Activated CD4-positive, alpha-beta memory T cell treated with anti-CD3 and anti-CD28 coated beads for 36 hours (primary cell): ENCODE data around the gene SLC7A6. TPM values are rescaled to one million over a fixed set of nuclear protein-coding genes. Genes with fewer than 3 reads are reported as not detected.

Source experiments
- CTCF ChIA-PET: fragments of 350-600 bp; sonication (Branson Sonifier 250); formaldehyde crosslinking; loops from one replicate; lab custom pipeline; 2021; ENCODE audit warnings: antibody characterized with exemption, inconsistent platforms; lab: Charles Lee
- POLR2A ChIA-PET: fragments of 350-600 bp; sonication (Branson Sonifier 250); formaldehyde crosslinking; loops from one replicate; lab custom pipeline; 2021; ENCODE audit warnings: antibody characterized with exemption; lab: Charles Lee
- DNase-seq: peaks from one replicate; pipeline ENCODE4 v3.0.0-alpha.2; 2020
- H3K27ac Mint-ChIP-seq: one replicate; pipeline ENCODE4 v1.8.0; 2021; ENCODE audit warnings: mixed read lengths
- H3K27me3 Mint-ChIP-seq: one replicate; pipeline ENCODE4 v1.8.0; 2021; ENCODE audit warnings: mixed read lengths
- H3K36me3 Mint-ChIP-seq: one replicate; pipeline ENCODE4 v1.8.0; 2021; ENCODE audit warnings: mixed read lengths
- H3K4me1 Mint-ChIP-seq: one replicate; pipeline ENCODE4 v1.8.0; 2021; ENCODE audit warnings: low read depth, mixed read lengths
- H3K4me3 Mint-ChIP-seq: one replicate; pipeline ENCODE4 v1.8.0; 2021; ENCODE audit warnings: mild to moderate bottlenecking, mixed read lengths
- H3K9me3 Mint-ChIP-seq: one replicate; pipeline ENCODE4 v1.8.0; 2021; ENCODE audit warnings: mixed read lengths
- intact Hi-C: fragments of 100-400 bp; cut with micrococcal nuclease; formaldehyde crosslinking; loops from one replicate; pipeline ENCODE4 v1.15.1; 2023
- total RNA-seq, 2 experiments: library from RNA; stranded (reverse); gene quantifications; one replicate each; pipeline ENCODE4 v1.2.3, GENCODE V29; 2021

SLC7A6 gene
- total RNA-seq, 2 experiments from 2014 or later: 62.8 to 63.8 TPM

GRCh38 chr16:68273459-68273858 lies 9.1 kb downstream of the SLC7A6 start:
- ChIA-PET POLR2A (interaction anchor here (1.2 to 3.3 kb wide), 4 partner anchors 11 to 38 kb away, joined by 4 to 18 read pairs (median 9); partner anchors contain the start of genes PLA2G15, PRMT7 and SLC7A6OS), CTCF (interaction anchor here (1.2 to 7.8 kb wide), 7 partner anchors 9 to 247 kb away, joined by 4 to 58 read pairs (median 8); partner anchors contain the start of genes PRMT7, SLC7A6 and SLC7A6OS)
- H3K4me3 Mint-ChIP-seq: peak overlapping the region; percentile 44
- peaks cover 74% of the 10 kb centered on the region for H3K4me1 Mint-ChIP-seq
- no peaks in the 10 kb centered on the region for H3K9me3 Mint-ChIP-seq
- H3K27ac Mint-ChIP-seq: peak overlapping the region; percentile 93
- H3K36me3 Mint-ChIP-seq: peaks cover 43% of the 10 kb centered on the region
- intact Hi-C loops: loop anchor here (10.0 kb wide), 2 partner anchors 251 to 1051 kb away; no protein-coding TSS in a partner anchor
- no peak for DNase-seq
- no peaks in the 10 kb centered on the region for H3K27me3 Mint-ChIP-seq

GRCh38 chr16:68273896-68274295 lies 9.6 kb downstream of the SLC7A6 start:
- Mint-ChIP-seq H3K4me1 (peaks cover 74% of the 10 kb centered on the region), H3K27me3 (no peaks in the 10 kb centered on the region), H3K27ac (peak overlapping the region; percentile 93), H3K4me3 (no peak overlapping the region), H3K36me3 (peaks cover 43% of the 10 kb centered on the region), H3K9me3 (no peaks in the 10 kb centered on the region)
- POLR2A ChIA-PET: interaction anchor here (0.9 to 3.3 kb wide), 3 partner anchors 10 to 37 kb away, joined by 4 to 18 read pairs (median 4); partner anchors contain the start of genes PRMT7 and SLC7A6OS
- CTCF ChIA-PET: interaction anchor here (0.8 to 7.8 kb wide), 7 partner anchors 10 to 55 kb away, joined by 3 to 58 read pairs (median 8); partner anchors contain the start of genes PRMT7, SLC7A6 and SLC7A6OS
- intact Hi-C loops: loop anchor here (10.0 kb wide), 2 partner anchors 251 to 1051 kb away; no protein-coding TSS in a partner anchor
- DNase-seq: no peak

GRCh38 chr16:68274441-68274840 lies 10.1 kb downstream of the SLC7A6 start:
- ChIA-PET POLR2A (interaction anchor here (0.8 to 3.3 kb wide), 5 partner anchors 10 to 181 kb away, joined by 3 to 18 read pairs (median 4); partner anchors contain the start of genes PRMT7, SLC7A6 and SLC7A6OS), CTCF (interaction anchor here (0.8 to 7.8 kb wide), 6 partner anchors 10 to 55 kb away, joined by 3 to 58 read pairs (median 7); partner anchors contain the start of genes PRMT7, SLC7A6 and SLC7A6OS)
- peak overlapping the region; percentile 93 for H3K27ac Mint-ChIP-seq
- no peaks in the 10 kb centered on the region for H3K27me3 Mint-ChIP-seq
- peaks cover 71% of the 10 kb centered on the region for H3K4me1 Mint-ChIP-seq
- intact Hi-C loops: loop anchor here (10.0 kb wide), 2 partner anchors 250 to 1050 kb away; no protein-coding TSS in a partner anchor
- DNase-seq: no peak
- H3K4me3 Mint-ChIP-seq: no peak overlapping the region
- no peaks in the 10 kb centered on the region for H3K9me3 Mint-ChIP-seq
- H3K36me3 Mint-ChIP-seq: peaks cover 41% of the 10 kb centered on the region

GRCh38 chr16:68275611-68276191 lies 11.4 kb downstream of the SLC7A6 start:
- Mint-ChIP-seq H3K27me3 (no peaks in the 10 kb centered on the region), H3K4me3 (no peak overlapping the region), H3K9me3 (no peaks in the 10 kb centered on the region), H3K36me3 (peaks cover 43% of the 10 kb centered on the region), H3K4me1 (peaks cover 67% of the 10 kb centered on the region), H3K27ac (peak overlapping the region; percentile 93)
- peak; percentile 66 for DNase-seq
- intact Hi-C loops: loop anchor here (1.0 to 10.0 kb wide), 4 partner anchors 10 to 1049 kb away; no protein-coding TSS in a partner anchor
- ChIA-PET POLR2A (interaction anchor here (0.7 to 2.1 kb wide), 3 partner anchors 10 to 42 kb away, joined by 4 to 8 read pairs (median 8); partner anchors contain the start of gene SLC7A6), CTCF (interaction anchor here (0.9 to 7.8 kb wide), 7 partner anchors 12 to 182 kb away, joined by 3 to 58 read pairs (median 4); partner anchors contain the start of gene SLC7A6)

- Mint-ChIP-seq H3K4me1 (peaks cover 68% of the 10 kb centered on the region), H3K9me3 (no peaks in the 10 kb centered on the region), H3K27ac (peak overlapping the region; percentile 93), H3K36me3 (peaks cover 47% of the 10 kb centered on the region), H3K27me3 (no peaks in the 10 kb centered on the region), H3K4me3 (no peak overlapping the region)
- ChIA-PET POLR2A (interaction anchor here (1.9 to 2.1 kb wide), 2 partner anchors 9 to 12 kb away, joined by 8 read pairs; partner anchors contain the start of gene SLC7A6), CTCF (interaction anchor here (0.9 to 7.8 kb wide), 6 partner anchors 12 to 182 kb away, joined by 3 to 58 read pairs (median 4); partner anchors contain the start of gene SLC7A6)
- DNase-seq: no peak
- intact Hi-C loops: loop anchor here (10.0 kb wide), 2 partner anchors 249 to 1049 kb away; no protein-coding TSS in a partner anchor
These were observed 11.9 kb downstream of the SLC7A6 start for GRCh38 chr16:68276223-68276622.

- CTCF ChIA-PET: interaction anchor here (0.6 to 3.4 kb wide), 4 partner anchors 16 to 64 kb away, joined by 3 to 22 read pairs (median 4); partner anchors contain the start of gene SLC7A6
- Mint-ChIP-seq H3K4me3 (no peak overlapping the region), H3K27me3 (no peaks in the 10 kb centered on the region), H3K27ac (peak overlapping the region; percentile 67), H3K36me3 (peaks cover 46% of the 10 kb centered on the region), H3K4me1 (peaks cover 66% of the 10 kb centered on the region), H3K9me3 (no peaks in the 10 kb centered on the region)
- DNase-seq: no peak
- POLR2A ChIA-PET: interaction anchor here (0.9 to 1.4 kb wide), 2 partner anchors 16 to 31 kb away, joined by 3 to 4 read pairs; partner anchors contain the start of genes PRMT7, SLC7A6 and SLC7A6OS
- intact Hi-C loops: loop anchor here (10.0 kb wide), 2 partner anchors 245 to 1045 kb away; no protein-coding TSS in a partner anchor
These were observed 15.6 kb downstream of the SLC7A6 start for GRCh38 chr16:68279726-68280558.

GRCh38 chr16:68281368-68282063 lies 17.2 kb downstream of the SLC7A6 start:
- intact Hi-C loops: no loop called here
- Mint-ChIP-seq H3K27me3 (no peaks in the 10 kb centered on the region), H3K36me3 (peaks cover 40% of the 10 kb centered on the region), H3K9me3 (no peaks in the 10 kb centered on the region), H3K4me1 (peaks cover 67% of the 10 kb centered on the region), H3K27ac (peak overlapping the region; percentile 89), H3K4me3 (no peak overlapping the region)
- ChIA-PET CTCF (interaction anchor here (0.8 to 3.4 kb wide), 2 partner anchors 17 to 21 kb away, joined by 3 to 22 read pairs; partner anchors contain the start of gene SLC7A6), POLR2A (interaction anchor here (1.4 kb wide), 1 partner anchor 17 kb away, joined by 4 read pairs; the partner anchor contains the start of gene SLC7A6)
- peak; percentile 38 for DNase-seq

- ChIA-PET CTCF (no interaction called here), POLR2A (no interaction called here)
- intact Hi-C loops: no loop called here
- H3K27me3 Mint-ChIP-seq: no peaks in the 10 kb centered on the region
- H3K9me3 Mint-ChIP-seq: no peaks in the 10 kb centered on the region
- H3K36me3 Mint-ChIP-seq: peaks cover 41% of the 10 kb centered on the region
- H3K27ac Mint-ChIP-seq: peak overlapping the region; percentile 89
- DNase-seq: no peak
- peaks cover 70% of the 10 kb centered on the region for H3K4me1 Mint-ChIP-seq
- no peak overlapping the region for H3K4me3 Mint-ChIP-seq
These were observed 17.7 kb downstream of the SLC7A6 start for GRCh38 chr16:68282064-68282452.

- peak overlapping the region; percentile 89 for H3K27ac Mint-ChIP-seq
- POLR2A ChIA-PET: interaction anchor here (0.9 to 4.2 kb wide), 4 partner anchors 10 to 28 kb away, joined by 3 to 23 read pairs (median 11); partner anchors contain the start of gene SLC7A6
- intact Hi-C loops: no loop called here
- DNase-seq: no peak
- no peaks in the 10 kb centered on the region for H3K27me3 Mint-ChIP-seq
- H3K9me3 Mint-ChIP-seq: no peaks in the 10 kb centered on the region
- peaks cover 54% of the 10 kb centered on the region for H3K36me3 Mint-ChIP-seq
- H3K4me3 Mint-ChIP-seq: no peak overlapping the region
- CTCF ChIA-PET: interaction anchor here (0.8 to 15.3 kb wide), 5 partner anchors 11 to 80 kb away, joined by 3 to 237 read pairs (median 4); partner anchors contain the start of gene SLC7A6
- H3K4me1 Mint-ChIP-seq: peaks cover 83% of the 10 kb centered on the region
These were observed 19.0 kb downstream of the SLC7A6 start for GRCh38 chr16:68283346-68283745.
